Measurements from ENCODE around the gene LARP4B.

DNA sequence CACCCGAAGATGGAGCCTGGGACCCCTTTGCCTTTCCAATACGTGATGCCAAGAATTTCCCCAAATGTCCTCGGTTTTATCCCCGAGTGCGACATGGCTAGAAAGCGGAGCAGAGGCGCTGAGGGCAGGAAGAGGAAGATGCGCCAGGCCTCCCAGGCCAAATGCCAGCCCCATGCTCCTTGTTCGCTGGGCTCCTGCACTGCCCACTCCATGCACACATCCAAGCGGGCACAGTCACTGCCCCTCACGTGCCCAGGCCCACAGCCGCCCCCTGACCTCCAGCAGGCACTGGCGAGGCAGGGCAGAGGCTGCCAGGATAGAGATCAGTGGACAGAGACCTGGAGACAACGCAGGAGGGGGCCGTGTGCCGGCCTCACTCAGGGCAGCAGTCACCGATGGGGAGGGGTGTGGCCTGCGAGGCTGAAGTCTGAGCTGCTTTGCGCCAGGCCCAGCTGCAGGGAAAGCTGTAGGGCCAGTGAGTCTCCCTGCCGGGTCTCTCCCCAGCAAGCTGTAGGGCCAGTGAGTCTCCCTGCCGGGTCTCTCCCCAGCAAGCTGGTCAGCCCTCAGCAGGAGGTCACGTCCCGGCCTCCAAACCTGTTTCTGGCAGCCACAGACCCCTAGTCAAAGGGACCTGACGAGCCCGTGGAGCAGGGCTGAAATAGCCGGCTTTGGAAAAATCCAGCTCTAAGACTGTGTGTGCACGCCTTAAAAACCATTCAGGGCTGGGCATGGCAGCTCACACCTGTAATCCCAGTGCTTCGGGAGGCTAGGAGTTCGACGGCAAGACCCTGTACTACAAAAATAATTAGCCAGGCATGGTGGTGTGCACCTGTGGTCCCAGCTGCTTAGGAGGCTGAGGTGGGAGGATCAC is 141.4 kb downstream of the LARP4B start:
- TF ChIP-seq, protein P1, sequence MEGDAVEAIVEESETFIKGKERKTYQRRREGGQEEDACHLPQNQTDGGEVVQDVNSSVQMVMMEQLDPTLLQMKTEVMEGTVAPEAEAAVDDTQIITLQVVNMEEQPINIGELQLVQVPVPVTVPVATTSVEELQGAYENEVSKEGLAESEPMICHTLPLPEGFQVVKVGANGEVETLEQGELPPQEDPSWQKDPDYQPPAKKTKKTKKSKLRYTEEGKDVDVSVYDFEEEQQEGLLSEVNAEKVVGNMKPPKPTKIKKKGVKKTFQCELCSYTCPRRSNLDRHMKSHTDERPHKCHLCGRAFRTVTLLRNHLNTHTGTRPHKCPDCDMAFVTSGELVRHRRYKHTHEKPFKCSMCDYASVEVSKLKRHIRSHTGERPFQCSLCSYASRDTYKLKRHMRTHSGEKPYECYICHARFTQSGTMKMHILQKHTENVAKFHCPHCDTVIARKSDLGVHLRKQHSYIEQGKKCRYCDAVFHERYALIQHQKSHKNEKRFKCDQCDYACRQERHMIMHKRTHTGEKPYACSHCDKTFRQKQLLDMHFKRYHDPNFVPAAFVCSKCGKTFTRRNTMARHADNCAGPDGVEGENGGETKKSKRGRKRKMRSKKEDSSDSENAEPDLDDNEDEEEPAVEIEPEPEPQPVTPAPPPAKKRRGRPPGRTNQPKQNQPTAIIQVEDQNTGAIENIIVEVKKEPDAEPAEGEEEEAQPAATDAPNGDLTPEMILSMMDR (conservative IDR thresholded peaks at IDR 0.05; ENCODE audit: low read length): no peak
- TF ChIP-seq EZH2phosphoT487 (IDR thresholded peaks at IDR 0.05; ENCODE audit: borderline replicate concordance, low read depth, low read length): no peak

All from OCI-LY7 (cell line).